HEK293 (cell line): ENCODE data around the gene SLAMF6.

ENCODE experiments used
- AEBP2 ChIP-seq: fragments of 450-650 bp; formaldehyde crosslinking; IDR thresholded peaks from 2 replicates; pipeline ENCODE4 v1.5.1; 2016; ENCODE audit warnings: missing biosample characterization, missing genetic modification characterization, borderline replicate concordance
- FEZF1 ChIP-seq: fragments of 450-650 bp; formaldehyde crosslinking; IDR thresholded peaks from 2 replicates; pipeline ENCODE4 v1.5.1; 2016; ENCODE audit warnings: missing biosample characterization, missing genetic modification characterization
- GLIS1 ChIP-seq: fragments of 450-650 bp; formaldehyde crosslinking; IDR thresholded peaks from 2 replicates; pipeline ENCODE4 v1.5.1; 2016; ENCODE audit warnings: missing biosample characterization, missing genetic modification characterization
- REST ChIP-seq: fragments of 450-650 bp; formaldehyde crosslinking; IDR thresholded peaks from 2 replicates; pipeline ENCODE4 v1.5.1; 2016; ENCODE audit warnings: missing biosample characterization, missing genetic modification characterization
- TSHZ1 ChIP-seq: fragments of 450-650 bp; formaldehyde crosslinking; IDR thresholded peaks from 2 replicates; pipeline ENCODE4 v1.5.1; 2016; ENCODE audit warnings: missing biosample characterization, missing genetic modification characterization, borderline replicate concordance
- YY1 ChIP-seq: fragments of 450-650 bp; formaldehyde crosslinking; IDR thresholded peaks from 2 replicates; pipeline ENCODE4 v1.5.1; 2018; ENCODE audit warnings: missing biosample characterization, missing genetic modification characterization
- ZNF132 ChIP-seq: fragments of 450-650 bp; formaldehyde crosslinking; IDR thresholded peaks from 2 replicates; pipeline ENCODE4 v1.5.1; 2017; ENCODE audit warnings: missing biosample characterization, missing genetic modification characterization, borderline replicate concordance
- ZNF274 ChIP-seq, 2 experiments: fragments of 200-500 bp in 1 of 2; fragments of 450-650 bp in 1 of 2; sonication (Bioruptor generic) in 1 of 2; formaldehyde crosslinking in 1 of 2; IDR thresholded peaks; 2 replicates each; pipeline versions ENCODE4 v1.5.1 to v1.6.1; 2014 to 2016; ENCODE audit warnings: borderline replicate concordance in 1 of 2, inconsistent platforms in 1 of 2, low read length in 1 of 2, missing biosample characterization in 1 of 2, missing genetic modification characterization in 1 of 2
- ZNF549 ChIP-seq: fragments of 450-650 bp; IDR thresholded peaks from 2 replicates; pipeline ENCODE4 v1.5.1; 2018; ENCODE audit warnings: missing biosample characterization, missing genetic modification characterization, mild to moderate bottlenecking, inconsistent platforms, moderate library complexity
- ZNF621 ChIP-seq: fragments of 450-650 bp; formaldehyde crosslinking; IDR thresholded peaks from 2 replicates; pipeline ENCODE4 v1.5.1; 2017; ENCODE audit warnings: missing biosample characterization, missing genetic modification characterization
- ZNF76 ChIP-seq: fragments of 450-650 bp; formaldehyde crosslinking; IDR thresholded peaks from 2 replicates; pipeline ENCODE4; 2016; ENCODE audit warnings: low read depth, missing biosample characterization, missing genetic modification characterization, borderline replicate concordance
- ZNF777 ChIP-seq: fragments of 450-650 bp; formaldehyde crosslinking; IDR thresholded peaks from 2 replicates; pipeline ENCODE4 v1.5.1; 2017; ENCODE audit warnings: missing biosample characterization, missing genetic modification characterization, borderline replicate concordance
- TF ChIP-seq, protein P1 (sequence below): fragments of 450-650 bp; formaldehyde crosslinking; IDR thresholded peaks from 2 replicates; pipeline ENCODE4 v1.5.1; 2016; ENCODE audit warnings: missing biosample characterization, missing genetic modification characterization
- TF ChIP-seq, protein P2 (sequence below): fragments of 450-650 bp; formaldehyde crosslinking; IDR thresholded peaks from 2 replicates; pipeline ENCODE4 v1.5.1; 2016; ENCODE audit warnings: missing biosample characterization, missing genetic modification characterization

DNA sequence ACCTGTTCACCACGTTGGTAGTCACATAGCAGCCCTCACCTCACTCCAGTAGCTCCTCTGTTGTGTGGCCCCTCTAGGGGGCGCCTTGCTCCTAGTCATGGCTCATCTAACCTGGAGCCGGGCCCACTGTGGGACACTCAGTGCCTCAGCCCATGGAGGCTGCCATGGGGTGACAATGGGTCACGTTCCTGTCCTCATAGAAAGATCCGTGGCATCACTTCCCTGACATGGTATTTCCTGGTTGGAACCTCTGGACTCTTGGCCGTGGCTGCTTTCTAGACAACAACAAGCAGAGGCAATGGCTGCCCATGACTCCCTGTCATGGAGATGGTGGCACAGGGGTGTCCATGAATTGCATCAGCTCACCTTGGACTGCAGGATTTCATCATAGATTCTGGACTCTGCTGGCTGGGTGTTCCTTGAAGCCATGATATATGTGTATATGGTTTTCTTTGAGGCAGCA lies 27.5 kb upstream of the SLAMF6 start:
- TF ChIP-seq ZNF132 (tag by site-specific recombination) = no peak
- TF ChIP-seq YY1 (tag by site-specific recombination) = no peak
- TF ChIP-seq GLIS1 (tag by site-specific recombination) = no peak
- TF ChIP-seq ZNF621 = no peak
- no peak for TF ChIP-seq AEBP2 (tag by site-specific recombination)
- no peak for TF ChIP-seq TSHZ1
- TF ChIP-seq, protein P1, sequence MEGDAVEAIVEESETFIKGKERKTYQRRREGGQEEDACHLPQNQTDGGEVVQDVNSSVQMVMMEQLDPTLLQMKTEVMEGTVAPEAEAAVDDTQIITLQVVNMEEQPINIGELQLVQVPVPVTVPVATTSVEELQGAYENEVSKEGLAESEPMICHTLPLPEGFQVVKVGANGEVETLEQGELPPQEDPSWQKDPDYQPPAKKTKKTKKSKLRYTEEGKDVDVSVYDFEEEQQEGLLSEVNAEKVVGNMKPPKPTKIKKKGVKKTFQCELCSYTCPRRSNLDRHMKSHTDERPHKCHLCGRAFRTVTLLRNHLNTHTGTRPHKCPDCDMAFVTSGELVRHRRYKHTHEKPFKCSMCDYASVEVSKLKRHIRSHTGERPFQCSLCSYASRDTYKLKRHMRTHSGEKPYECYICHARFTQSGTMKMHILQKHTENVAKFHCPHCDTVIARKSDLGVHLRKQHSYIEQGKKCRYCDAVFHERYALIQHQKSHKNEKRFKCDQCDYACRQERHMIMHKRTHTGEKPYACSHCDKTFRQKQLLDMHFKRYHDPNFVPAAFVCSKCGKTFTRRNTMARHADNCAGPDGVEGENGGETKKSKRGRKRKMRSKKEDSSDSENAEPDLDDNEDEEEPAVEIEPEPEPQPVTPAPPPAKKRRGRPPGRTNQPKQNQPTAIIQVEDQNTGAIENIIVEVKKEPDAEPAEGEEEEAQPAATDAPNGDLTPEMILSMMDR (tag by site-specific recombination) = no peak
- TF ChIP-seq ZNF549 (tag by site-specific recombination) = no peak
- no peak for TF ChIP-seq FEZF1
- TF ChIP-seq REST (tag by site-specific recombination) = no peak
- no peak for TF ChIP-seq ZNF274 (IDR thresholded peaks at IDR 0.05; ENCODE audit: low read length)
- no peak for TF ChIP-seq ZNF274 (tag by site-specific recombination; IDR thresholded peaks at IDR 0.05; ENCODE audit: borderline replicate concordance)
- TF ChIP-seq, protein P2, sequence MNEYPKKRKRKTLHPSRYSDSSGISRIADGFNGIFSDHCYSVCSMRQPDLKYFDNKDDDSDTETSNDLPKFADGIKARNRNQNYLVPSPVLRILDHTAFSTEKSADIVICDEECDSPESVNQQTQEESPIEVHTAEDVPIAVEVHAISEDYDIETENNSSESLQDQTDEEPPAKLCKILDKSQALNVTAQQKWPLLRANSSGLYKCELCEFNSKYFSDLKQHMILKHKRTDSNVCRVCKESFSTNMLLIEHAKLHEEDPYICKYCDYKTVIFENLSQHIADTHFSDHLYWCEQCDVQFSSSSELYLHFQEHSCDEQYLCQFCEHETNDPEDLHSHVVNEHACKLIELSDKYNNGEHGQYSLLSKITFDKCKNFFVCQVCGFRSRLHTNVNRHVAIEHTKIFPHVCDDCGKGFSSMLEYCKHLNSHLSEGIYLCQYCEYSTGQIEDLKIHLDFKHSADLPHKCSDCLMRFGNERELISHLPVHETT = no peak
- no peak for TF ChIP-seq ZNF777
- no peak for TF ChIP-seq ZNF76
